Stimulated activated CD8-positive, alpha-beta memory T cell treated with anti-CD3 and anti-CD28 coated beads, Interleukin-7, amount 100 ng/mL, for 4 hours (primary cell): Measurements from ENCODE around the gene CSTPP1.
"Not testable (repeated sequence)": the region's sequence is repeated elsewhere in the genome, so short reads cannot be mapped to it uniquely, and the experiment has no call there.

Source experiments
- DNase-seq, 2 donors: peaks; one replicate each; pipeline ENCODE4 v3.0.0-alpha.2; 2020; ENCODE audit warnings: low read depth in 2 of 2

The CSTPP1 gene

GRCh38 chr11:46989810-46990487 is 53.4 kb downstream of the CSTPP1 start:
- not testable (repeated sequence) for DNase-seq

GRCh38 chr11:46991391-46991790 is 54.8 kb downstream of the CSTPP1 start:
- DNase-seq, result no peak

DNA sequence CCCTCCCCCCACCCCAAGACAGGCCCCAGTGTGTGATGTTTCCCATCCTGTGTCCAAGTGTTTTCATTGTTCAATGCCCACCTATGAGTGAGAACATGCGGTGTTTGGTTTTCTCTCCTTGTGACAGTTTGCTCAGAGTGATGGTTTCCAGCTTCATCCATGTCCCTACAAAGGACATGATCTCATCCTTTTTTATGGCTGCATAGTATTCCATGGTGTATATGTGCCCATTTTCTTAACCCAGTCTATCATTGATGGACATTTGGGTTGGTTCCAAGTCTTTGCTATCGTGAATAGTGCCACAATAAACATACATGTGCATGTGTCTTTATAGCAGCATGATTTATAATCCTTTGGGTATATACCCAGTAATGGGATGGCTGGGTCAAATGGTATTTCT is 55.8 kb downstream of the CSTPP1 start:
- not testable (repeated sequence) for DNase-seq

DNA sequence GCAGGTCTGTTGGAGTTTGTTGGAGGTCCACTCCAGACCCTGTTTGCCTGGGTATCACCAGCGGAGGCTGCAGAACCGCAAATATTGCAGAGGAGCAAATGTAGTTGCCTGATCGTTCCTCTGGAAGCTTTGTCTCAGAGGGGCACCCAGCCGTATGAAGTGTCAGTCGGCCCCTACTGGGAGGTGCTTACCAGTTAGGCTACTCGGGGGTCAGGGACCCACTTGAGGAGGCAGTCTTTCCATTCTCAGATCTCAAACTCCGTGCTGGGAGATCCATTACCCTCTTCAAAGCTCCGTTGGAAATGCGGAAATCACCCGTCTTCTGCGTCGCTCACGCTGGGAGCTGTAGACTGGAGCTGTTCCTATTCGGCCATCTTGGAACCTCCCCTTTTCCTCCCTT is 61.2 kb downstream of the CSTPP1 start:
- not testable (repeated sequence) for DNase-seq

- DNase-seq, result no peak
Measured at GRCh38 chr11:46999217-46999616, 62.7 kb downstream of the CSTPP1 start.

- DNase-seq, result no peak
Measured at GRCh38 chr11:47000033-47000432, 63.5 kb downstream of the CSTPP1 start.

DNA sequence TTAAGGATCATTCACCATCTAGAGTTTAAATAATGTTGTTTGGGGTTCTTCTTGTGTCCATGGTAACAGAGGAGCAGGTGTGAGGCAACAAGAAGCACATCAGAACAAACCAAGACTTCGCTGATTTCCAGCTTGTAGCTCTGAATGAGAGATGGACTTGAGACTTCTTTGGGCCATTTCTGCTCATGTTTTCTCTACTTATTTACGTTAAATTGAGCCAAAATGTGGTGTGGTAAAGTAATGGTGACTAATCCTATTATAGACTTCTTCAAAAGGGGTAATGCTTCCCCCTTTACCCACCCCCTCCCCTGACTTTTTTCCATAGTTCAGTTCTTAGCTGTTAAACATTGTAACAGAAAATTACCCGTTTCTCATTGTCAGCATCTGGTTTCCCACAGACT is 65.2 kb downstream of the CSTPP1 start:
- DNase-seq, result no peak

DNA sequence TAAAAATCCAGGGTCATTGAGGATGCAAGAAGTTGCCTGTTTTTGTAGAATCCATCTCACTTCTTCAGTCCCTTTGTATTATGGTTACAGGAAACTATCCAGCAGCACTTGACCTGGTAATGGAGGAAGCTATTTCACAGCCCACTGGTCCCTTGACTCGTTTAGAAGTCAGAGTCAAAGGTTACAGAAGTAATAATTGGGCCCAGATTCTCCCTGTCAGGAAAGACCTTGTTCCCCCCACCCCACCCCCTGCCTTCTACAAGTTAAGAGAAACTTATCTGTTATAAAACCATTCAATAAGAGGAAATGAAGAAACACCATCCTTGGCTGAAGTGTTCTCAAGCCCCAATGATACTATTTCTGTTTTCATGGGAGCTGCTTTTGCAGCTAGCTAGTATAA is 65.8 kb downstream of the CSTPP1 start:
- DNase-seq, result no peak

GRCh38 chr11:47003180-47003877 is 66.8 kb downstream of the CSTPP1 start:
- DNase-seq, result no peak

DNA sequence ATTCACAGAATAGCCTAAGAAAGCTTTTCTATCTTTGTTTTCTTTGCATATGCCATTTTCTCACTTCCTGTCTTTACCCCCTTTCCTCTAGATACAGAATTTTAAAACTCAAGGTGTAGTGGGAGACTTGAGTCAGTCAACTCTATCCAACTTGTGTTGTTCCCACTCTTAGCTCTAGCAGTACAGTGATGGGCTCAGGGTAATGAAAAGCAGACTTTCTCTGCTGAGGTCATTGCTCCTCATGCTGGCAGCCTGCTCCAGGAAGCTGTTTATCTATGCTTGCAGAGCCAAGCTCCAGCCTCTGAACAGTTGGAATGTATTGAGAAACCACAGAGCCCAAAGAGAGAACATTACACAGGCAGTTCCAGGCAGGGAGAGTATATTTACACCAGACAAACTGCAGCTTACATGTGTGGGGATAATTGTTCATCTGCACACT is 68.1 kb downstream of the CSTPP1 start:
- no peak for DNase-seq

DNA sequence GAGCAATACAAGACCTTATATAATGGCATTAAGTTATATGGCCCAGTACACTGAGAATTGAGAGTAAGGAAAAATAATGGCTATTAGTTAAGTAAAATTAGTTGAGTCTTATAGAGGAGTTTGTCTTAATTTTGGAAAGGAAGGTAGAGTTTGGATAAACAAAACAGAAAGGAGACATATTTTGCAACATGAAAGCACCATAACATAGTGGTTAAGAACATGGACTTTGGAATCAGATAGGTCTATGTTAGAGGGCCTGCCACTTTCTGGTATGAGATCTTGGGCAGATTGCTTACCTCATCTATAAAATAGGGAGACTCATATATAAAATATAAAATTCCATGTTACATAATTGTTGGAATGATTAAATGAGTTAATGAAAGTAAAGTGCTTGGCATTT is 68.9 kb downstream of the CSTPP1 start:
- DNase-seq, result no peak

DNA sequence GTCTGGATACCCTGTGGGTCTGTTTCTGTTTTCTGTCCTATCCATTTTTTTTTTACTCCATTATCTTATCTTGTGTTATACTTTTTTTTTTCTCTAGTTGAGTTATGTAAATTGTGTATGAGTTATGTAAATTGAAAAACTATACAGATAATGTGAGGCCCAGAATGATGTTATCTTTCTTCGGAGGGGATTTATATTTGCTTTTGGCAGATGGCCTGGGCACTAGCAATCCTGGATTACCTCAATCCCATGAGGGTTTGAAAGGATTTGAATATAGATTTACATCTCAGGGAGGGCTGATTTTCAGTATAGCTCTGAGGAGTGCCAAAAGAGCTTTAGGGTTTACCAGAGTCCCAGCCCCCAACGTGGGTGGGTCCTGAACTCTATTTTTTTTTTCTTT is 71.0 kb downstream of the CSTPP1 start:
- DNase-seq, result no peak

- DNase-seq, result no peak
Measured at GRCh38 chr11:47010179-47010578, 73.6 kb downstream of the CSTPP1 start.

- no peak for DNase-seq
Measured at GRCh38 chr11:47014097-47014496, 77.5 kb downstream of the CSTPP1 start.

- no peak for DNase-seq
Measured at GRCh38 chr11:47018637-47019036, 82.1 kb downstream of the CSTPP1 start.

DNA sequence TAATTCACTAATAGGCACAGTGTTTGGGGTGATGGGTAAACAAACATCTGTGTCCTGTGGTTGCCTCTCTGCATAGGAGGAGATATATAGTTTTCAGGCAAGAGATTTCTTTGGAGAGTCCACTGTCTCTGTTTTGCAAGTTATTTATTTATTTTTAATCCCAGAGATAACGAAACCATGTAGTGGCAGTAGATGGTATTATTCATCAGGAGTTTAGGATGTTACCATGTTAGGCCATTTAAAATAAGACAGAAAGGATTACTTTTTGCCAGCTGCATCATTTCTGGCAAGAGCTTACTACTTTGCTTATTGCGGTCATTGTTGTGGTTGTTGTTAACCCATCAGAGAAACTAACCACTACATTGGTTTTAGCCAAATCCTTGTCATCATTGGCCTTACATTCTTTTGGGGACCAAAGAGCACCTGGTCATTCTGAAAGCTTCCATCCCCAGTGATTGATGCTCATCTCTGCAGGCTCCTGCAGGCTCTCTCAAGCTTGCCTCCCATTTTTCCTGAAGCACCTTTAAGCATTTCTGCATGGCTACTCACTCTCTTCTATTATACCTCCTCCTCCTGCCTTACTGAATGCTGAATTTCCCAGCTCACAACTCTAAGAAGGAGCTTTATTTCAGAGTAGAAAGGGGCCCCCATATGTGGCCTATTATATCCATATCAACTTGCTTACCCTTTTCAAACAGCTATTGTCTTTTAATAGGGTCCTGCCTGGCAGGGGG is 84.4 kb downstream of the CSTPP1 start:
- DNase-seq, result no peak

GRCh38 chr11:47021527-47021818 is 84.9 kb downstream of the CSTPP1 start:
- DNase-seq, result no peak

DNA sequence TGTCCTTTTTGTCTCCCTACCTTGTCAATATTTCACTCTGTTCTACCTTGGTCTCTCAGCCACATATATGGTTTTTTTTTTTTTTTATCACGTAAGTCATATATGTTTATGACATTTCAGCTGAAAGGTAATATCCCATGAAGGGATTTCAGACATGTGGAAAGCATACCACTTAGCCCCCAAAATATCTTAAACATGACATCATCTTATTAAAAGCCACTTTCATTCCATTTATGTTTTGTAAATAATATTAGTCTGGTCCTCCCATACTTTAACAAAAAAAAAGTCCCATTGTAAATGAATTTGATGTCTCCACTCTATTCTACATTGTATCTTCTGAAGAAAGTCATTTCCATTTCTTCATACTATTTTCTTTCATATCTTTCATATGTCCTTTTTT is 85.4 kb downstream of the CSTPP1 start:
- no peak for DNase-seq

DNA sequence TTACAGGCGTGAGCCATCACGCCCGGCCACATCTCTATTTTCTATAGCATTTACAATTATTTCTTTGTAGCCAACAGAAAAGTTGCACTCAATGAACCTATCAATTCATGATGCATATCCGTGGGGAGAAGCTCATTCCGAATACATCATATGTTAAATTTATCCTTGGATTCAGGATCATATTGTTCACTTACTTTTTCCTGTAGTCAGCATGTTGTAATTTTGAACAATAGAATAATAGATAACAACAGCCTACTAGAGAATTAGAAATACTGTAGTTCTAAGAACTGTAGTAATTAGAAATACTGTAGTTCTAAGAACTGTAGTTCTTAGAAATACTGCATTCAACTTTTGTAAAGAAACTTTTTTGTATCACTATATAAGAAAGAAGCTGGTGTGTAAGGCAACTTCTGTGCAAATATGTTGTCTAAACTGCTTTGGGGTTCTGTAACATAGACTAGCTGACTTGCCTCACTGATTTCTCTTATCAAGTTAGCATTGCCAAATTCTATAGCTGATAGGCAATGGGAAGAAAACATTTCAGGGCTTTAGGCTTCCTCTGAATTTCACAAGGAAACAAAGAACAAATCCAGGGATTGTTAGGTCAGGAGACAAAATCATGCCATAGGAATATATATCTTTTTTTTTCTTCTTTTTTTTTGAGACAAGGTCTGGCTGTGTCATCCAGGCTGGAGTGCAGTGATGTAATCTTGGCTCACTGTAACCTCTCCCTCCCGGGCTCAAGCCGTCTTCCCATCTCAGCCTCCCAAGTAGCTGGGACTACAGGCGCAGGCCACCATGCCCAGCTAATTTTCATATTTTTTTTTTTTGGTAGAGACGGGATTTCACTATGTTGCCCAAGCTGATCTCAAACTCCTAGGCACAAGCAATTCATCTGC is 91.9 kb downstream of the CSTPP1 start:
- DNase-seq, result no peak

DNA sequence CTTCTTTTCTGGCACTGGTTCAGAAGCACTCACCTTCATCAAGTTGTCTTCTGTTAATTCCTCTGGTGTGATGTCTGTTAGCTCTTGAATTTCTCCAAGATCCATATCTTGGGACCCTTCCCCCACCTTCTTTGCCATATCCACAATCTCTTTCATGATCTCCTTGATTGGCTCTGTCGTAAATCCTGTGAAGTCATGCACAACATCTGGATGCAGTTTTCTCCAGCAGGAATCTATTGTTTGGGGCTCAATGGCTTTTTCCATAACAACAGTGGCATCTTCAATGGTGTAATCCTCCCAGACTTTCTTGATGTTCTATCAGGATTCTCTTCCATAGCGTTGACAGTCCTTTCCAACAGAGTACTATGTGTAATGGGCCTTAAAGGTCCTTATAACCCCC is 96.9 kb downstream of the CSTPP1 start:
- DNase-seq, result no peak

DNA sequence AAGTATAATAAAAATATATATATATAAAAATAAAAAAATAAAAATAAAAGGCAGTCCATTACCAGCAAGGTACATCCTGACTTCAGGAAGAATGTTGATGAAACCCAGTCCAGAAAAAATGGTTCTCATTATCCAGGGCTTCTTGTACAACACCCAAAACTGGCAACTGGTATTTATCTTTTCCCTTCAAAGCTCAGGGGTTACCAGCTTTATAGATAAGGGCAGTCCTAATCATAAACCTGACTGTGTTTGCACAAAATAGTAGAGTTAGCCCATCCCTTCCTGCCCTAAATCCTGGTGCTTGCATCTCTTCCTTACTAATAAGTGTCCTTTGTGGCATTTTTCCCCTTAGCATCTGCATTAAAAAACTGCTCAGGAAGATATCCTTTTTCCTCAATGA is 97.5 kb downstream of the CSTPP1 start:
- no peak for DNase-seq

DNA sequence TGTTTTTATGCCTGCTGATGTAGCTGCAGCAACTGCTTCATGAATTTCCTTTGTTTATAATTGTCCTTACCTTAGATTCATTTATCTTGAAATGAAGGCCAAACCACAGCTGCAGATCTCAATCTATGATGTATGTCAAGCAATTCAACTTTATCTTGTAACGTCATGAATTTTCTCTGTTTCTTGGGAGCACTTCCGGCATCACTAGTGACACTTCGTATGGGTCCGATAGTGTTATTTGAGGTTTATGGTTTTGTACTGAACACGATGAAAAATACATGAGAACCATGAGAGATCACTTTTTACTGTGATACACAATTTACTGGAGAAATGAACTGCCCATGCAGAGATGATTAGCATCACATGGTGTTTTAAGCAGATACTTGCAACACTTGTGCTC is 98.5 kb downstream of the CSTPP1 start:
- DNase-seq, result no peak
